Sigmoid colon (tissue), 7 donors: ENCODE measurements around the gene PTPRD. TPM values are rescaled to one million over a fixed set of nuclear protein-coding genes. Genes with fewer than 3 reads are reported as not detected.

Experiments used
- DNase-seq: peaks from one replicate; pipeline ENCODE4 v3.0.0-alpha.2; 2019
- H3K27ac ChIP-seq, 4 donors: fragments of 200-600 bp; sonication (generic); one replicate each; pipeline ENCODE4 v1.5.1; 2016 to 2019; ENCODE audit warnings: mild to moderate bottlenecking in 1 of 4
- H3K27me3 ChIP-seq, 3 donors: fragments of 200-600 bp; sonication (generic); one replicate each; pipeline ENCODE4 v1.5.1; 2019; ENCODE audit warnings: mild to moderate bottlenecking in 1 of 3
- H3K36me3 ChIP-seq, 4 donors: fragments of 200-600 bp; sonication (generic); one replicate each; pipeline ENCODE4 v1.5.1; 2016 to 2019
- H3K4me1 ChIP-seq, 4 donors: fragments of 200-600 bp; sonication (generic); one replicate each; pipeline ENCODE4 v1.5.1; 2017 to 2019
- H3K4me3 ChIP-seq, 4 donors: fragments of 200-600 bp; sonication (generic); one replicate each; pipeline ENCODE4 v1.5.1; 2017 to 2019; ENCODE audit warnings: mild to moderate bottlenecking in 2 of 4, moderate library complexity in 1 of 4
- H3K9me3 ChIP-seq, 4 donors: fragments of 200-600 bp in 3 of 4; sonication (generic) in 3 of 4; one replicate each; pipeline versions ENCODE4 v1.5.1 to v1.6.1; 2013 to 2019
- EP300 ChIP-seq, 4 donors: sonication (generic); formaldehyde crosslinking; IDR thresholded peaks; one replicate each; pipeline ENCODE4 v1.6.1; 2017; ENCODE audit warnings: antibody characterized with exemption in 4 of 4
- POLR2A ChIP-seq, 2 donors: fragments of 450-650 bp; IDR thresholded peaks; one replicate each; pipeline ENCODE4 v1.6.1; 2016; ENCODE audit warnings: antibody characterized with exemption in 2 of 2, mild to moderate bottlenecking in 2 of 2, moderate library complexity in 2 of 2
- POLR2AphosphoS5 ChIP-seq, 4 donors: sonication (generic); formaldehyde crosslinking; IDR thresholded peaks; one replicate each; pipeline ENCODE4 v1.6.1; 2017; ENCODE audit warnings: antibody characterized with exemption in 4 of 4
- WGBS, 2 donors: extraction: QIAGEN DNeasy Blood & Tissue Kit; methylation state at CpG; one replicate each; pipeline ENCODE4 v1.1.7; 2013; 5-methylcytosine and 5-hydroxymethylcytosine counted together
- intact Hi-C: fragments of 100-400 bp; cut with DNase I; formaldehyde crosslinking; loops from one replicate; pipeline ENCODE4 v1.15.1; 2023
- polyA plus RNA-seq, 3 donors: library from polyadenylated mRNA; stranded (reverse); fragments of 200-250 nt; gene quantifications; one replicate each; pipeline ENCODE4 v1.2.3, GENCODE V29; 2013
- total RNA-seq, 4 donors: library from RNA; depleted of rRNA; stranded (reverse); fragments of >200 nt; gene quantifications; one replicate each; pipeline ENCODE4 v1.1.0, GENCODE V29; 2016
- TF ChIP-seq, protein P1 (sequence below), 4 experiments: fragments of 450-650 bp in 3 of 4; fragments of 200-600 bp in 1 of 4; IDR thresholded peaks; one replicate each; pipeline ENCODE4 v1.5.1; 2016 to 2019; ENCODE audit warnings: antibody characterized with exemption in 4 of 4, mild to moderate bottlenecking in 3 of 4, moderate library complexity in 2 of 4
- donor health status: healthy with polysubstance abuse.
- donor health status: Bipolar disorder and iron deficiency.
- donor health status: healthy.

The PTPRD gene
- total and polyA plus RNA-seq, 7 donors: 1.2 to 18.3 (median 6.3) TPM

DNA sequence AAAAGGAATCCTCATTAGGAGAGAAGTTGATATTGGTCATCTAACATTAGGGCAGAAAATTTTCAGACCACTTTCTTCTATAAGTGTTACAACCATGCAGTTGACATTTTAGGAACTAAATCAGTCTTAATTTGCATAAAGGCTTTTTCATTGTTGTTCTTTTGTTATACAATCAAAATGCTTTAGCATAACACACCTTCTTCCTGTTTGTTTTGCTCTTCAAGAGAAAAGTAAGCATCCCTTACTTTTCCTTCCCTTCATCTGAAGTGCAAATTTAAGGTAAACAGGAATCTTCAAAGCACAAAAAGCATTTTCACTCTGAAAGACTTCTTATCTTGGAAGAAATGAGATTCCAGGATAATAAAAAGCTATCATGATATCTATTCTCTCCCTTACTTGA, 273.6 kb downstream of the PTPRD start:
- no peak overlapping the region for H3K27ac ChIP-seq
- no peaks in the 10 kb centered on the region for H3K4me1 ChIP-seq
- intact Hi-C loops: no loop called here
- no peak for TF ChIP-seq POLR2A (IDR thresholded peaks at IDR 0.05)
- TF ChIP-seq, protein P1, sequence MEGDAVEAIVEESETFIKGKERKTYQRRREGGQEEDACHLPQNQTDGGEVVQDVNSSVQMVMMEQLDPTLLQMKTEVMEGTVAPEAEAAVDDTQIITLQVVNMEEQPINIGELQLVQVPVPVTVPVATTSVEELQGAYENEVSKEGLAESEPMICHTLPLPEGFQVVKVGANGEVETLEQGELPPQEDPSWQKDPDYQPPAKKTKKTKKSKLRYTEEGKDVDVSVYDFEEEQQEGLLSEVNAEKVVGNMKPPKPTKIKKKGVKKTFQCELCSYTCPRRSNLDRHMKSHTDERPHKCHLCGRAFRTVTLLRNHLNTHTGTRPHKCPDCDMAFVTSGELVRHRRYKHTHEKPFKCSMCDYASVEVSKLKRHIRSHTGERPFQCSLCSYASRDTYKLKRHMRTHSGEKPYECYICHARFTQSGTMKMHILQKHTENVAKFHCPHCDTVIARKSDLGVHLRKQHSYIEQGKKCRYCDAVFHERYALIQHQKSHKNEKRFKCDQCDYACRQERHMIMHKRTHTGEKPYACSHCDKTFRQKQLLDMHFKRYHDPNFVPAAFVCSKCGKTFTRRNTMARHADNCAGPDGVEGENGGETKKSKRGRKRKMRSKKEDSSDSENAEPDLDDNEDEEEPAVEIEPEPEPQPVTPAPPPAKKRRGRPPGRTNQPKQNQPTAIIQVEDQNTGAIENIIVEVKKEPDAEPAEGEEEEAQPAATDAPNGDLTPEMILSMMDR (IDR thresholded peaks at IDR 0.05): no peak
- TF ChIP-seq EP300 (IDR thresholded peaks at IDR 0.05): no peak
- no peak for TF ChIP-seq POLR2AphosphoS5 (IDR thresholded peaks at IDR 0.05)
- H3K27me3 ChIP-seq: no peaks in the 10 kb centered on the region
- DNase-seq: no peak
- no peaks in the 10 kb centered on the region for H3K9me3 ChIP-seq
- no peaks in the 10 kb centered on the region for H3K36me3 ChIP-seq
- no peak overlapping the region for H3K4me3 ChIP-seq

DNA sequence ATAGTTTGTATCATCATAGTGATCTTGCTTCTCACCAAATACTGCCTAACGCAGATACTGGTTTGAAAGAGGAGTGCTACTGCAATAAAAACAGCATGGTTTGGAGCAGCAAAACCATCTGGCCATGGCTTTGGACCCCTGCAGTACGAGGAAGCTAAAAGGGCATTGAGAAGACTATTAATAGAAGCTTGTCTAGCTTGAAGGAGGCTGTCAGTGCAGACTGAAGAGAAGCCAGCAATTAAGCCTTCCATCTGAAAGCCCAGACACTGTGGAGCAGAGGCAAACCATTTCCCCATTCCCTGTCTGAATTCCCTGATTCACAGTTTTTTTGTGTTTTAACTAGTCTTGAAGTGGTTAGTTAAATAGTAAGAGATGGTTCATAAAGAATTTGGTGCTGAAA, 281.6 kb downstream of the PTPRD start:
- Histone ChIP-seq H3K27ac (no peak overlapping the region), H3K4me1 (no peaks in the 10 kb centered on the region), H3K27me3 (no peaks in the 10 kb centered on the region), H3K36me3 (no peaks in the 10 kb centered on the region), H3K4me3 (no peak overlapping the region), H3K9me3 (no peaks in the 10 kb centered on the region)
- 40 to 48% methylated on average over 2 of the region's 2 CpGs for WGBS, 2 donors
- DNase-seq: no peak
- TF ChIP-seq POLR2A (IDR thresholded peaks at IDR 0.05) (no peak), EP300 (IDR thresholded peaks at IDR 0.05) (no peak), POLR2AphosphoS5 (IDR thresholded peaks at IDR 0.05) (no peak)
- TF ChIP-seq, protein P1 (IDR thresholded peaks at IDR 0.05): no peak
- intact Hi-C loops: no loop called here

DNA sequence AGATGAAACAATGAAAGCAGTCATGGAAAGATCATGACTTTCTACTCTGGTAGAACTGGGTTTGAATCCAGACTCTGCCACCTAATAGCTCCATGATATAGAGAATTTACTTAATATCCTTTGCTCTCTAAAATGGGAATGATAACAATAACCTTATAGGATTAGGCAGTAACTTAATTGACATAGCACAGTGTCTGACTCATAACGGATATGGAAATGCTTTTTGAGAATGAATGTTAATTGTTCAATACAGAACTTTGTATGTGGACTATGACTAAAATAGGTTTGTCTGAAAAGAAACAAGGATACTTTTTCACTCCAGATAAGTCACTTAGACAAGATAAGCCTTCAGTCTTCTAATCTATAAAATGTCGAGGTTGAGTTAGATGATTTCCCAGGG, 330.7 kb downstream of the PTPRD start:
- Histone ChIP-seq H3K27me3 (no peaks in the 10 kb centered on the region), H3K36me3 (no peaks in the 10 kb centered on the region), H3K4me3 (no peak overlapping the region), H3K9me3 (no peaks in the 10 kb centered on the region), H3K27ac (no peak overlapping the region), H3K4me1 (no peaks in the 10 kb centered on the region)
- WGBS, 2 donors: 74 to 91% methylated on average over 2 of the region's 2 CpGs
- DNase-seq: no peak
- TF ChIP-seq, protein P1 (IDR thresholded peaks at IDR 0.05): no peak
- TF ChIP-seq EP300 (IDR thresholded peaks at IDR 0.05): no peak
- no peak for TF ChIP-seq POLR2A (IDR thresholded peaks at IDR 0.05)
- TF ChIP-seq POLR2AphosphoS5 (IDR thresholded peaks at IDR 0.05): no peak
- intact Hi-C loops: no loop called here

DNA sequence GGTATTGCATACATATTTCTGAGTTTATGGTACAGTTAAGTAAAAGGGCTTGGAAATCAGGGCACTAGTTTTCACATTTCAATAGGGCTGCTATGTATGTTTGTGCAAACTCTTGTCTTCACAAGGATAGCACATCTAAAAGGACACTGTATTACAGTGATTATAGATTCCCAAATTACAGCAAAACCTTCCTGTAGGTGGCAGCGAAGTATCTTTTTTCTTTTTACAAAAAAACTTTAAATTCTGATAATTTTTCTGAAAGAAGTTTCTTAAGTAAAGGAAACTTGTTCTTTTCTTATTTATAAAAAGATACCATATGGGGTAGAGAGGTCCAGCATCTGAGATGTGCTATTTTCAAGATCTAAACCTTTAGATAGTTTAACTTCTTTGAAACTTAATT, 337.8 kb downstream of the PTPRD start:
- Histone ChIP-seq H3K27me3 (no peaks in the 10 kb centered on the region), H3K4me1 (no peaks in the 10 kb centered on the region), H3K4me3 (no peak overlapping the region), H3K9me3 (no peaks in the 10 kb centered on the region), H3K27ac (no peak overlapping the region), H3K36me3 (no peaks in the 10 kb centered on the region)
- intact Hi-C loops: no loop called here
- DNase-seq: no peak
- WGBS, 2 donors: 35 to 71% methylated on average over 1 of the region's 1 CpG
- TF ChIP-seq POLR2AphosphoS5 (IDR thresholded peaks at IDR 0.05): no peak
- TF ChIP-seq, protein P1 (IDR thresholded peaks at IDR 0.05): no peak
- TF ChIP-seq EP300 (IDR thresholded peaks at IDR 0.05): no peak
- no peak for TF ChIP-seq POLR2A (IDR thresholded peaks at IDR 0.05)

DNA sequence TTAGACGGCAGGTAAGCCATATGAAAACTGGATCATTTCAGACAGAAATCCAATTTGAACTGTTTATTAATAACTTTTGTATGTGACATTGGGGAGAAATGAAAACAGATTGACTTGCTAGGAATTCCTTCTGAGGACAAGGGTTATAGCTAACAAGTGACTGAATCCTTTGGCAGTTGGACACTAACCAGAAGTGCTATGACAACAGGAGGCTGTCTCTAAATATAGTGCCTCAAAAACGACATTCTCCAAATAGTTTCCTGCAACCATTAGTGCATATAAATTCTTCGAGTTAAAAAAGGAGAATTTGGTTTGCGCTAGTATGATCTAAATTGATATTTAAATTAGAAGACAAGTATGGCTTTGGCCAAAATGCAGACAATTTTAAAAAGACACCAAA, 338.6 kb downstream of the PTPRD start:
- DNase-seq: no peak
- Histone ChIP-seq H3K36me3 (no peaks in the 10 kb centered on the region), H3K27me3 (no peaks in the 10 kb centered on the region), H3K9me3 (no peaks in the 10 kb centered on the region), H3K27ac (no peak overlapping the region), H3K4me1 (no peaks in the 10 kb centered on the region), H3K4me3 (no peak overlapping the region)
- TF ChIP-seq, protein P1 (IDR thresholded peaks at IDR 0.05): no peak
- no peak for TF ChIP-seq POLR2AphosphoS5 (IDR thresholded peaks at IDR 0.05)
- no peak for TF ChIP-seq POLR2A (IDR thresholded peaks at IDR 0.05)
- TF ChIP-seq EP300 (IDR thresholded peaks at IDR 0.05): no peak
- intact Hi-C loops: no loop called here
- 29 to 47% methylated on average over 4 of the region's 4 CpGs for WGBS, 2 donors
